ENCODE measurements around the gene ATG9B. TPM values are rescaled to one million over a fixed set of nuclear protein-coding genes. Genes with fewer than 3 reads are reported as not detected.
"Not testable (repeated sequence)": the region's sequence is repeated elsewhere in the genome, so short reads cannot be mapped to it uniquely, and the experiment has no call there.

Gene ATG9B
- total RNA-seq, 1 experiment from 2014 or later: not detected

GRCh38 chr7:151053751-151054150 lies 29.5 kb upstream of the ATG9B start:
- Histone ChIP-seq H3K4me3 (no peak overlapping the region), H3K9me3 (replicated peaks) (no peaks in the 10 kb centered on the region), H3K4me1 (replicated peaks) (peaks cover 21% of the 10 kb centered on the region), H3K36me3 (no peaks in the 10 kb centered on the region), H3K27ac (no peak overlapping the region), H3K27me3 (replicated peaks) (peaks cover 10% of the 10 kb centered on the region)
- DNase-seq (ENCODE audit: low read depth in 1 of 2, low spot score in 2 of 2): no peak

GRCh38 chr7:151053096-151053495 lies 28.8 kb upstream of the ATG9B start:
- DNase-seq (ENCODE audit: low read depth in 1 of 2, low spot score in 2 of 2): no peak
- Histone ChIP-seq H3K27me3 (replicated peaks) (peaks cover 10% of the 10 kb centered on the region), H3K4me3 (no peak overlapping the region), H3K9me3 (replicated peaks) (no peaks in the 10 kb centered on the region), H3K36me3 (no peaks in the 10 kb centered on the region), H3K4me1 (replicated peaks) (peaks cover 15% of the 10 kb centered on the region), H3K27ac (no peak overlapping the region)

- no peak overlapping the region for H3K27ac ChIP-seq
- H3K4me3 ChIP-seq: no peak overlapping the region
- H3K27me3 ChIP-seq (replicated peaks): peaks cover 10% of the 10 kb centered on the region
- H3K4me1 ChIP-seq (replicated peaks): peaks cover 8% of the 10 kb centered on the region
- DNase-seq (ENCODE audit: low read depth in 1 of 2, low spot score in 2 of 2): peak in 1 of 2 experiments; percentile 26
- no peaks in the 10 kb centered on the region; the same call in 1 of the 2 replicates for H3K36me3 ChIP-seq
- H3K9me3 ChIP-seq (replicated peaks): no peaks in the 10 kb centered on the region
Observed at GRCh38 chr7:151051108-151051507, 26.8 kb upstream of the ATG9B start.

GRCh38 chr7:151048911-151049463 lies 24.7 kb upstream of the ATG9B start:
- Histone ChIP-seq H3K36me3 (peaks cover 2% of the 10 kb centered on the region), H3K4me3 (no peak overlapping the region), H3K27me3 (replicated peaks) (peaks cover 10% of the 10 kb centered on the region), H3K9me3 (replicated peaks) (no peaks in the 10 kb centered on the region), H3K4me1 (replicated peaks) (peaks cover 8% of the 10 kb centered on the region), H3K27ac (no peak overlapping the region)
- DNase-seq (ENCODE audit: low read depth in 1 of 2, low spot score in 2 of 2): no peak

GRCh38 chr7:151047976-151048815 lies 23.9 kb upstream of the ATG9B start, which contains the start of gene ASIC3:
TSS of gene ASIC3 (plus strand) at chr7:151048531. CDS start at chr7:151048886, 355 bp downstream.
- no peak for DNase-seq (ENCODE audit: low read depth in 1 of 2, low spot score in 2 of 2)
- Histone ChIP-seq H3K4me3 (no peak within 1 kb of the TSS), H3K9me3 (replicated peaks) (no peaks in the 10 kb centered on the region), H3K27me3 (replicated peaks) (peaks cover 10% of the 10 kb centered on the region), H3K4me1 (replicated peaks) (peaks cover 8% of the 10 kb centered on the region), H3K27ac (no peak within 1 kb of the TSS), H3K36me3 (peaks cover 4% of the 10 kb centered on the region)

- Histone ChIP-seq H3K36me3 (peaks cover 4% of the 10 kb centered on the region), H3K27me3 (replicated peaks) (peaks cover 10% of the 10 kb centered on the region), H3K27ac (no peak overlapping the region), H3K4me1 (replicated peaks) (peaks cover 8% of the 10 kb centered on the region), H3K4me3 (no peak overlapping the region), H3K9me3 (replicated peaks) (no peaks in the 10 kb centered on the region)
- no peak for DNase-seq (ENCODE audit: low read depth in 1 of 2, low spot score in 2 of 2)
Observed at GRCh38 chr7:151046603-151047573, 22.6 kb upstream of the ATG9B start.

- no peak overlapping the region for H3K27ac ChIP-seq
- no peak for DNase-seq (ENCODE audit: low read depth in 1 of 2, low spot score in 2 of 2)
- H3K4me1 ChIP-seq (replicated peaks): peaks cover 5% of the 10 kb centered on the region
- H3K9me3 ChIP-seq (replicated peaks): no peaks in the 10 kb centered on the region
- peaks cover 4% of the 10 kb centered on the region for H3K36me3 ChIP-seq
- no peak overlapping the region for H3K4me3 ChIP-seq
- H3K27me3 ChIP-seq (replicated peaks): peaks cover 7% of the 10 kb centered on the region
Observed at GRCh38 chr7:151045967-151046366, 21.7 kb upstream of the ATG9B start.

- DNase-seq (ENCODE audit: low read depth in 1 of 2, low spot score in 2 of 2): no peak
- Histone ChIP-seq H3K27ac (no peak overlapping the region), H3K27me3 (replicated peaks) (no peaks in the 10 kb centered on the region), H3K4me3 (no peak overlapping the region), H3K36me3 (peaks cover 4% of the 10 kb centered on the region), H3K4me1 (replicated peaks) (peaks cover 7% of the 10 kb centered on the region), H3K9me3 (replicated peaks) (no peaks in the 10 kb centered on the region)
Observed at GRCh38 chr7:151045262-151045661, 21.0 kb upstream of the ATG9B start.

- no peak for DNase-seq (ENCODE audit: low read depth in 1 of 2, low spot score in 2 of 2)
- Histone ChIP-seq H3K27me3 (replicated peaks) (no peaks in the 10 kb centered on the region), H3K27ac (no peak overlapping the region), H3K4me3 (no peak overlapping the region), H3K36me3 (peaks cover 4% of the 10 kb centered on the region), H3K9me3 (replicated peaks) (no peaks in the 10 kb centered on the region), H3K4me1 (replicated peaks) (peaks cover 20% of the 10 kb centered on the region)
Observed at GRCh38 chr7:151043959-151044358, 19.7 kb upstream of the ATG9B start.

GRCh38 chr7:151043449-151043848 lies 19.2 kb upstream of the ATG9B start:
- not testable (repeated sequence) for H3K4me3 ChIP-seq; DNase-seq (ENCODE audit: low read depth in 1 of 2, low spot score in 2 of 2); H3K36me3 ChIP-seq; H3K27me3 ChIP-seq (replicated peaks); H3K9me3 ChIP-seq (replicated peaks); H3K27ac ChIP-seq
- peaks cover 26% of the 10 kb centered on the region for H3K4me1 ChIP-seq (replicated peaks)

- Histone ChIP-seq H3K4me3 (no peak overlapping the region), H3K36me3 (peaks cover 18% of the 10 kb centered on the region), H3K4me1 (replicated peaks) (peaks cover 31% of the 10 kb centered on the region), H3K27me3 (replicated peaks) (no peaks in the 10 kb centered on the region), H3K27ac (no peak overlapping the region), H3K9me3 (replicated peaks) (no peaks in the 10 kb centered on the region)
- no peak for DNase-seq (ENCODE audit: low read depth in 1 of 2, low spot score in 2 of 2)
Observed at GRCh38 chr7:151040616-151041375, 16.5 kb upstream of the ATG9B start.

- no peaks in the 10 kb centered on the region for H3K9me3 ChIP-seq (replicated peaks)
- H3K27ac ChIP-seq: peak overlapping the region; percentile 1; the same call in 1 of the 2 replicates
- peaks cover 26% of the 10 kb centered on the region for H3K36me3 ChIP-seq
- H3K4me1 ChIP-seq (replicated peaks): peaks cover 31% of the 10 kb centered on the region
- no peaks in the 10 kb centered on the region for H3K27me3 ChIP-seq (replicated peaks)
- no peak for DNase-seq (ENCODE audit: low read depth in 1 of 2, low spot score in 2 of 2)
- no peak overlapping the region for H3K4me3 ChIP-seq
Observed at GRCh38 chr7:151039850-151040548, 15.7 kb upstream of the ATG9B start.

All from SJSA1 (cell line).